DND-41 (cell line): ENCODE data around the gene LCN12.

Experiments used
- EZH2 ChIP-seq: IDR thresholded peaks from 3 replicates; pipeline ENCODE4 v1.6.1; 2012; ENCODE audit warnings: borderline replicate concordance, low read depth, mild to moderate bottlenecking, moderate library complexity, low read length, inconsistent platforms; ENCODE audit not compliant: severe bottlenecking
- TF ChIP-seq, protein P1 (sequence below): IDR thresholded peaks from 2 replicates; pipeline ENCODE4 v1.5.1; 2012; ENCODE audit warnings: borderline replicate concordance, low read length, moderate library complexity, mild to moderate bottlenecking; ENCODE audit not compliant: poor library complexity, severe bottlenecking; ENCODE audit errors: extremely low read depth

- TF ChIP-seq, protein P1, sequence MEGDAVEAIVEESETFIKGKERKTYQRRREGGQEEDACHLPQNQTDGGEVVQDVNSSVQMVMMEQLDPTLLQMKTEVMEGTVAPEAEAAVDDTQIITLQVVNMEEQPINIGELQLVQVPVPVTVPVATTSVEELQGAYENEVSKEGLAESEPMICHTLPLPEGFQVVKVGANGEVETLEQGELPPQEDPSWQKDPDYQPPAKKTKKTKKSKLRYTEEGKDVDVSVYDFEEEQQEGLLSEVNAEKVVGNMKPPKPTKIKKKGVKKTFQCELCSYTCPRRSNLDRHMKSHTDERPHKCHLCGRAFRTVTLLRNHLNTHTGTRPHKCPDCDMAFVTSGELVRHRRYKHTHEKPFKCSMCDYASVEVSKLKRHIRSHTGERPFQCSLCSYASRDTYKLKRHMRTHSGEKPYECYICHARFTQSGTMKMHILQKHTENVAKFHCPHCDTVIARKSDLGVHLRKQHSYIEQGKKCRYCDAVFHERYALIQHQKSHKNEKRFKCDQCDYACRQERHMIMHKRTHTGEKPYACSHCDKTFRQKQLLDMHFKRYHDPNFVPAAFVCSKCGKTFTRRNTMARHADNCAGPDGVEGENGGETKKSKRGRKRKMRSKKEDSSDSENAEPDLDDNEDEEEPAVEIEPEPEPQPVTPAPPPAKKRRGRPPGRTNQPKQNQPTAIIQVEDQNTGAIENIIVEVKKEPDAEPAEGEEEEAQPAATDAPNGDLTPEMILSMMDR = no peak
- no peak for TF ChIP-seq EZH2
Measured at GRCh38 chr9:136926154-136926704, 25.8 kb upstream of the LCN12 start.
